MCF 10A (cell line): ENCODE data around the gene APLF. TPM values are rescaled to one million over a fixed set of nuclear protein-coding genes. Genes with fewer than 3 reads are reported as not detected.

ENCODE experiments used
- BruUV-seq: library from RNA; stranded (reverse); fragments of 400-500 nt; replicated peaks from 2 replicates; lab custom pipeline; 2021; lab: Mats Ljungman, UMichigan
- CTCF ChIA-PET: fragments of 300-600 bp; sonication (Branson Sonifier 250); formaldehyde crosslinking; extraction: SDS; loops from one replicate; lab custom pipeline; 2021; ENCODE audit warnings: antibody characterized with exemption, inconsistent platforms; lab: Yijun Ruan, JAX
- POLR2A ChIA-PET: fragments of 300-600, 350-650 bp; sonication (Branson Sonifier 250); formaldehyde crosslinking; extraction: SDS; loops from one replicate; lab custom pipeline; 2020; ENCODE audit warnings: antibody characterized with exemption, inconsistent platforms; lab: Yijun Ruan, JAX
- DNase-seq: peaks from one replicate; pipeline ENCODE4 v3.0.0-alpha.2; 2018; ENCODE audit not compliant: unreplicated experiment
- H3K27ac Mint-ChIP-seq: one replicate; pipeline ENCODE4 v1.8.0; 2022; ENCODE audit warnings: mild to moderate bottlenecking, low read depth, mixed read lengths; ENCODE audit not compliant: unreplicated experiment
- H3K27me3 Mint-ChIP-seq: one replicate; pipeline ENCODE4 v1.8.0; 2022; ENCODE audit warnings: mixed read lengths; ENCODE audit not compliant: insufficient read depth, unreplicated experiment
- H3K36me3 Mint-ChIP-seq: one replicate; pipeline ENCODE4 v1.8.0; 2022; ENCODE audit warnings: mild to moderate bottlenecking, moderate library complexity, mixed read lengths; ENCODE audit not compliant: insufficient read depth, unreplicated experiment
- H3K4me1 Mint-ChIP-seq: one replicate; pipeline ENCODE4 v1.8.0; 2022; ENCODE audit warnings: mixed read lengths; ENCODE audit not compliant: insufficient read depth, unreplicated experiment
- H3K4me3 Mint-ChIP-seq: one replicate; pipeline ENCODE4 v1.8.0; 2022; ENCODE audit warnings: mild to moderate bottlenecking, moderate library complexity, mixed read lengths; ENCODE audit not compliant: unreplicated experiment
- H3K9me3 Mint-ChIP-seq: one replicate; pipeline ENCODE4 v1.8.0; 2022; ENCODE audit warnings: mixed read lengths; ENCODE audit not compliant: unreplicated experiment
- intact Hi-C: fragments of 100-400 bp; cut with micrococcal nuclease; formaldehyde crosslinking; loops from 2 replicates; pipeline ENCODE4 v1.14.1; 2022
- total RNA-seq: library from RNA; stranded (reverse); gene quantifications from 2 replicates; pipeline ENCODE4 v1.2.3, GENCODE V29; 2022
- TF ChIP-seq, protein P1 (sequence below): fragments of 200-600 bp; IDR thresholded peaks from one replicate; pipeline ENCODE4 v1.8.0; 2022; ENCODE audit warnings: antibody characterized with exemption, mild to moderate bottlenecking; ENCODE audit not compliant: unreplicated experiment

APLF gene
- total RNA-seq, 1 experiment from 2014 or later = 4.0 TPM

DNA sequence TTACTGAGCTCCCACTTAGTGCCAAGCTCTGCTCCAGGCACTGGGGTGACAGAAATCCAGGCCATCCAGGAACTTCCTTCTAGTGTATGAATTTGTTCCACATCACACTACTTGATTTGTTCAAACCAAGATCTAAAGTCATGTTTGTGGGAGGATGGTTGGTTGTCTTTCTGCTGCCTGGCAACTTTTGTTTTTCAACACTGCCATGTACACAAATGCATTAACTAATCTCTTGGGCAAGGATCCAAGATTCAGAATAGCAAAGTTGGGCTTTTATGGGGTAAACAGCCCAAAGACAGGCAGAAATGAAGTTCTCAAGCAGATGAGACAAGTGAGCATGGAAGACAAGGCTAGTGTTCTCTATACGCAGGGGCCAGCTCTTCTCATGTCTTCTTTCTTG, 122.6 kb downstream of the APLF start:
- ChIA-PET CTCF (interaction anchor here (0.6 to 1.9 kb wide), 3 partner anchors 102 to 1641 kb away, joined by 3 to 10 read pairs (median 6); no protein-coding TSS in a partner anchor), POLR2A (no interaction called here)
- no peaks in the 10 kb centered on the region for H3K9me3 Mint-ChIP-seq
- no peak for DNase-seq
- H3K4me3 Mint-ChIP-seq = no peak overlapping the region
- no peaks in the 10 kb centered on the region for H3K4me1 Mint-ChIP-seq
- H3K36me3 Mint-ChIP-seq = no peaks in the 10 kb centered on the region
- H3K27me3 Mint-ChIP-seq = no peaks in the 10 kb centered on the region
- H3K27ac Mint-ChIP-seq = no peak overlapping the region
- intact Hi-C loops = no loop called here
- TF ChIP-seq, protein P1, sequence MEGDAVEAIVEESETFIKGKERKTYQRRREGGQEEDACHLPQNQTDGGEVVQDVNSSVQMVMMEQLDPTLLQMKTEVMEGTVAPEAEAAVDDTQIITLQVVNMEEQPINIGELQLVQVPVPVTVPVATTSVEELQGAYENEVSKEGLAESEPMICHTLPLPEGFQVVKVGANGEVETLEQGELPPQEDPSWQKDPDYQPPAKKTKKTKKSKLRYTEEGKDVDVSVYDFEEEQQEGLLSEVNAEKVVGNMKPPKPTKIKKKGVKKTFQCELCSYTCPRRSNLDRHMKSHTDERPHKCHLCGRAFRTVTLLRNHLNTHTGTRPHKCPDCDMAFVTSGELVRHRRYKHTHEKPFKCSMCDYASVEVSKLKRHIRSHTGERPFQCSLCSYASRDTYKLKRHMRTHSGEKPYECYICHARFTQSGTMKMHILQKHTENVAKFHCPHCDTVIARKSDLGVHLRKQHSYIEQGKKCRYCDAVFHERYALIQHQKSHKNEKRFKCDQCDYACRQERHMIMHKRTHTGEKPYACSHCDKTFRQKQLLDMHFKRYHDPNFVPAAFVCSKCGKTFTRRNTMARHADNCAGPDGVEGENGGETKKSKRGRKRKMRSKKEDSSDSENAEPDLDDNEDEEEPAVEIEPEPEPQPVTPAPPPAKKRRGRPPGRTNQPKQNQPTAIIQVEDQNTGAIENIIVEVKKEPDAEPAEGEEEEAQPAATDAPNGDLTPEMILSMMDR = no peak
- no TSS peak for BruUV-seq

DNA sequence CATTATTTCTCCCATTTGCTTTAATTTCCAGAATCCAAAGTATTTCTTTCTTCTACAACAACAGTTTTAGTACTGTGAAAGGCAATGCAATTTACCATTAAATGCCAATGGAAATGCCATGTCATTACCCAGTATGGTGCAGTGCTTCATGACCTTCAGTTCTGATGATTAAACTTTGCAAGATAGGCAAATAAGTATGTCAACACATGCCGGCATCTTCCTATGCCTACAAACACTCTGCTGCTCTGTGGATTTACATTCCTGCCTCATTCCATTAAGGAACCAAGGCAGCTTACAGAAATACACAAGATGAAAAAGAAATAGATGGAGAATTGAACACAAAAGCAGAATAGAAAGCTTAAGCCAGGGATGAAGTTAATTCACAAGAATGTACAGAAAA, 123.3 kb downstream of the APLF start:
- CTCF ChIA-PET = interaction anchor here (0.6 to 1.9 kb wide), 4 partner anchors 17 to 1641 kb away, joined by 3 to 10 read pairs (median 4); no protein-coding TSS in a partner anchor
- POLR2A ChIA-PET = no interaction called here
- intact Hi-C loops = no loop called here
- DNase-seq = no peak
- Mint-ChIP-seq H3K4me1 (no peaks in the 10 kb centered on the region), H3K9me3 (no peaks in the 10 kb centered on the region), H3K4me3 (no peak overlapping the region), H3K36me3 (no peaks in the 10 kb centered on the region), H3K27ac (no peak overlapping the region), H3K27me3 (no peaks in the 10 kb centered on the region)
- no TSS peak for BruUV-seq
- TF ChIP-seq, protein P1 = no peak

DNA sequence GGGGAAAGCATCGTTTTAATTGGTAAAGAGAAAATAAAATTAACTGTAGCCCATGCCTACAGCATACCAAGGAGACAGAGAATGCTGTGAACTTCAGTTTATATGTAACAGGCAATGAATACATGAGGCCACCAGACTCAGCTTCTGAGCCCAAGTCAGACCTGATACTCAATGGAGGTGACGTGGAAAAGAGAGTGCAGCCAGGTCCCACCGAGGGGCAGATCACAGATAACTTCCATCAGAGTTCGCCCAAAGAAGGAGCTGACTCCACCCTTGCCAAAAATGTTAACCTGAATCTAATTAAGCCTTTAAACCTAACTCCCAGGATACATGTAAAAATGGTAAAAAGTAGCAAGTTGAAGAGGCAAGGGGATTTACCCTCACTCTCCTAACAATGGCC, 123.8 kb downstream of the APLF start:
- no peaks in the 10 kb centered on the region for H3K9me3 Mint-ChIP-seq
- intact Hi-C loops = no loop called here
- H3K36me3 Mint-ChIP-seq = no peaks in the 10 kb centered on the region
- H3K27ac Mint-ChIP-seq = no peak overlapping the region
- no peaks in the 10 kb centered on the region for H3K27me3 Mint-ChIP-seq
- TF ChIP-seq, protein P1 = no peak
- H3K4me1 Mint-ChIP-seq = no peaks in the 10 kb centered on the region
- POLR2A ChIA-PET = interaction anchor here (0.7 kb wide), 1 partner anchor 127 kb away, joined by 3 read pairs; no protein-coding TSS in a partner anchor
- H3K4me3 Mint-ChIP-seq = no peak overlapping the region
- DNase-seq = no peak
- BruUV-seq = no TSS peak
- CTCF ChIA-PET = interaction anchor here (0.6 to 1.9 kb wide), 3 partner anchors 16 to 340 kb away, joined by 3 to 10 read pairs (median 4); no protein-coding TSS in a partner anchor

DNA sequence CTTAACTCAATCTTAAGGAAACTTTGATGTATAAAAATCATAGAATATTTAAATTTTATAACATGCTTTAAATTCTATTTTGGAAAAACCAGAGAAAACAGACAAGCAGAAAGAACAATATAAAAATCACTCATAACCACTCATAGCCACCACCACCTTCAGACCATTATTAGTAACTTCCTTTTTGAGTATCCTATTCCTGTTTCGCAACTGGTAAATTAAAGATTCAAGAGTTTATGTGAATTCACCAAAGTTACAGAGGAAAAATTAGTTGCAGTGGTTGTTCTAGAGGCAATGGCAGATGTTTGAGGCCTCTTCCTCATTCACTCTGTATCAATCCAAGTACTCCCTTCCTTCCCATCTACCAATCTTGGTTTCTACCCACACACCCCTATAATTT, 126.7 kb downstream of the APLF start:
- intact Hi-C loops = no loop called here
- no peak overlapping the region for H3K4me3 Mint-ChIP-seq
- no TSS peak for BruUV-seq
- H3K27me3 Mint-ChIP-seq = no peaks in the 10 kb centered on the region
- TF ChIP-seq, protein P1 = no peak
- no peak for DNase-seq
- ChIA-PET CTCF (interaction anchor here (0.7 to 2.1 kb wide), 5 partner anchors 19 to 153 kb away, joined by 3 to 21 read pairs (median 6); no protein-coding TSS in a partner anchor), POLR2A (no interaction called here)
- H3K27ac Mint-ChIP-seq = no peak overlapping the region
- H3K36me3 Mint-ChIP-seq = no peaks in the 10 kb centered on the region
- no peaks in the 10 kb centered on the region for H3K4me1 Mint-ChIP-seq
- H3K9me3 Mint-ChIP-seq = no peaks in the 10 kb centered on the region
